Hepatocyte (in vitro differentiated cells): ENCODE results near the gene RELL1. TPM values are rescaled to one million over a fixed set of nuclear protein-coding genes. Genes with fewer than 3 reads are reported as not detected.

Experiments
- DNase-seq: peaks from one replicate; pipeline ENCODE4 v3.0.0-alpha.2; 2016; ENCODE audit warnings: low spot score
- H2AFZ ChIP-seq: fragments of 200-600 bp; sonication (generic); 2 replicates; pipeline ENCODE4 v1.6.0; 2016; ENCODE audit warnings: antibody characterized with exemption, mild to moderate bottlenecking
- H3K27ac ChIP-seq: fragments of 200-600 bp; sonication (generic); 2 replicates; pipeline ENCODE4 v1.5.1; 2016; ENCODE audit warnings: mild to moderate bottlenecking
- H3K27me3 ChIP-seq: fragments of 200-600 bp; sonication (generic); 2 replicates; pipeline ENCODE4 v1.6.1; 2016
- H3K36me3 ChIP-seq: fragments of 200-600 bp; sonication (generic); replicated peaks from 2 replicates; pipeline ENCODE4 v1.5.1; 2016; ENCODE audit warnings: low read depth; ENCODE audit not compliant: insufficient read depth
- H3K4me1 ChIP-seq: fragments of 200-600 bp; sonication (generic); 2 replicates; pipeline ENCODE4 v1.5.1; 2016; ENCODE audit warnings: mild to moderate bottlenecking, moderate library complexity; ENCODE audit not compliant: insufficient read depth
- H3K4me2 ChIP-seq: fragments of 200-600 bp; sonication (generic); 2 replicates; pipeline ENCODE4 v1.6.0; 2016
- H3K4me3 ChIP-seq: fragments of 200-600 bp; sonication (generic); 2 replicates; pipeline ENCODE4 v1.5.1; 2016; ENCODE audit warnings: mild to moderate bottlenecking
- H3K79me2 ChIP-seq: fragments of 200-600 bp; sonication (generic); 2 replicates; pipeline ENCODE4 v1.6.0; 2017; ENCODE audit warnings: mild to moderate bottlenecking
- H3K9me2 ChIP-seq: fragments of 200-600 bp; sonication (generic); replicated peaks from 2 replicates; pipeline ENCODE4 v1.6.0; 2017; ENCODE audit warnings: mild to moderate bottlenecking; ENCODE audit not compliant: insufficient read depth
- H3K9me3 ChIP-seq: fragments of 200-600 bp; sonication (generic); 2 replicates; pipeline ENCODE4 v1.5.1; 2016; ENCODE audit warnings: low read depth, mild to moderate bottlenecking
- H4K20me1 ChIP-seq: fragments of 200-600 bp; sonication (generic); 2 replicates; pipeline ENCODE4 v1.6.0; 2016; ENCODE audit warnings: mild to moderate bottlenecking; ENCODE audit not compliant: insufficient read depth, poor library complexity, severe bottlenecking
- CTCF ChIP-seq: fragments of 200-600 bp; sonication (generic); IDR thresholded peaks from 2 replicates; pipeline ENCODE4 v1.5.1; 2016; ENCODE audit warnings: antibody characterized with exemption, mild to moderate bottlenecking; ENCODE audit not compliant: poor library complexity
- EZH2 ChIP-seq: fragments of 200-600 bp; sonication (generic); IDR thresholded peaks from 2 replicates; pipeline ENCODE4 v1.6.1; 2016; ENCODE audit warnings: antibody characterized with exemption, mild to moderate bottlenecking, borderline replicate concordance
- EZH2phosphoT487 ChIP-seq: fragments of 200-600 bp; sonication (generic); IDR thresholded peaks from one replicate; pipeline ENCODE4 v1.6.1; 2018; ENCODE audit warnings: antibody characterized with exemption, mild to moderate bottlenecking, low read depth, moderate library complexity; ENCODE audit not compliant: unreplicated experiment, severe bottlenecking
- WGBS: methylation state at CpG from one replicate; pipeline ENCODE4 v1.1.6; 2016; ENCODE audit warnings: low lambda C conversion rate; ENCODE audit errors: missing lambda C conversion rate; 5-methylcytosine and 5-hydroxymethylcytosine counted together
- polyA plus RNA-seq: library from polyadenylated mRNA; unstranded; fragments of >200 nt; fragmentation: Nextera tagmentation; extraction: Ambion mirVana; gene quantifications from 2 replicates; pipeline ENCODE4 v1.2.1, GENCODE V29; 2016
- total RNA-seq: library from RNA; depleted of rRNA; stranded (reverse); fragments of >200 nt; gene quantifications from 2 replicates; pipeline ENCODE4 v1.2.3, GENCODE V29; 2014

The RELL1 gene
- total and polyA plus RNA-seq, 2 experiments from 2014 or later, result 5.5 to 39.8 TPM

- H4K20me1 ChIP-seq, result no peaks in the 10 kb centered on the region
- H3K9me2 ChIP-seq, result no peaks in the 10 kb centered on the region
- H3K36me3 ChIP-seq, result no peaks in the 10 kb centered on the region
- H3K4me2 ChIP-seq, result no peak overlapping the region
- DNase-seq, result no peak
- H3K4me3 ChIP-seq, result no peak overlapping the region
- peaks cover 11% of the 10 kb centered on the region for H3K4me1 ChIP-seq
- TF ChIP-seq CTCF (no peak), EZH2 (no peak), EZH2phosphoT487 (no peak)
- H2AFZ ChIP-seq, result no peak overlapping the region
- H3K9me3 ChIP-seq, result no peaks in the 10 kb centered on the region
- 71% methylated on average over 4 of the region's 4 CpGs for WGBS
- H3K27me3 ChIP-seq, result no peaks in the 10 kb centered on the region
- peaks cover 60% of the 10 kb centered on the region for H3K79me2 ChIP-seq
- no peak overlapping the region for H3K27ac ChIP-seq
These were observed 33.2 kb downstream of the RELL1 start for GRCh38 chr4:37652747-37653527.

GRCh38 chr4:37651781-37652377 lies 34.3 kb downstream of the RELL1 start:
- no peak overlapping the region for H2AFZ ChIP-seq
- no peak overlapping the region for H3K4me2 ChIP-seq
- H4K20me1 ChIP-seq, result no peaks in the 10 kb centered on the region
- H3K4me3 ChIP-seq, result no peak overlapping the region
- peaks cover 52% of the 10 kb centered on the region for H3K79me2 ChIP-seq
- H3K27ac ChIP-seq, result no peak overlapping the region
- H3K36me3 ChIP-seq, result no peaks in the 10 kb centered on the region
- no peaks in the 10 kb centered on the region for H3K9me2 ChIP-seq
- H3K4me1 ChIP-seq, result peaks cover 20% of the 10 kb centered on the region
- H3K27me3 ChIP-seq, result no peaks in the 10 kb centered on the region
- H3K9me3 ChIP-seq, result no peaks in the 10 kb centered on the region
- DNase-seq, result no peak
- TF ChIP-seq EZH2phosphoT487 (no peak), CTCF (no peak), EZH2 (no peak)
- WGBS, result 88% methylated on average over 13 of the region's 13 CpGs

GRCh38 chr4:37650481-37650880 lies 35.7 kb downstream of the RELL1 start:
- peaks cover 20% of the 10 kb centered on the region for H3K4me1 ChIP-seq
- no peak for DNase-seq
- H3K4me3 ChIP-seq, result no peak overlapping the region
- no peak overlapping the region for H3K27ac ChIP-seq
- H3K9me2 ChIP-seq, result no peaks in the 10 kb centered on the region
- H4K20me1 ChIP-seq, result no peaks in the 10 kb centered on the region
- no peaks in the 10 kb centered on the region for H3K9me3 ChIP-seq
- 91% methylated on average over 5 of the region's 5 CpGs for WGBS
- H3K79me2 ChIP-seq, result peaks cover 42% of the 10 kb centered on the region
- no peak overlapping the region for H3K4me2 ChIP-seq
- H3K36me3 ChIP-seq, result no peaks in the 10 kb centered on the region
- no peak overlapping the region for H2AFZ ChIP-seq
- no peak for TF ChIP-seq EZH2
- no peaks in the 10 kb centered on the region for H3K27me3 ChIP-seq

- 80% methylated on average over 11 of the region's 11 CpGs for whole genome bisulfite sequencing
- Histone ChIP-seq H3K9me3 (no peaks in the 10 kb centered on the region), H3K4me3 (no peak overlapping the region), H3K27ac (peak overlapping the region; percentile 82), H4K20me1 (no peaks in the 10 kb centered on the region), H3K9me2 (no peaks in the 10 kb centered on the region), H3K4me1 (peaks cover 20% of the 10 kb centered on the region), H2AFZ (no peak overlapping the region), H3K36me3 (no peaks in the 10 kb centered on the region), H3K27me3 (no peaks in the 10 kb centered on the region), H3K79me2 (peaks cover 33% of the 10 kb centered on the region), H3K4me2 (no peak overlapping the region)
- TF ChIP-seq CTCF, result no peak
- TF ChIP-seq EZH2, result no peak
- no peak for TF ChIP-seq EZH2phosphoT487
- no peak for DNase-seq
These were observed 36.9 kb downstream of the RELL1 start for GRCh38 chr4:37649268-37649667.
